Left ventricle myocardium superior (tissue), 1 donor: ENCODE data around the gene NHS. TPM values are rescaled to one million over a fixed set of nuclear protein-coding genes. Genes with fewer than 3 reads are reported as not detected.
A peak's percentile ranks its signal among the peaks of the same experiment; 100 is the strongest.
"Not testable (repeated sequence)": the region's sequence is repeated elsewhere in the genome, so short reads cannot be mapped to it uniquely, and the experiment has no call there.

Experiments
- ATAC-seq: fragments of 200-7000 bp; cut with Tn5 transposase; one replicate; pipeline ENCODE4 v1.9.1; 2020; ENCODE audit warnings: mild to moderate bottlenecking, moderate library complexity
- DNase-seq: peaks from one replicate; pipeline ENCODE4 v3.0.0-alpha.2; 2020
- intact Hi-C: fragments of 100-400 bp; cut with micrococcal nuclease; formaldehyde crosslinking; loops from one replicate; pipeline ENCODE4 v1.11.0; 2022
- total RNA-seq: library from RNA; stranded (reverse); fragmentation: NEBNext Ultra II Directional; extraction: Animal tissue kit (Norgen Biotek cat#: 25700); gene quantifications from one replicate; pipeline ENCODE4 v1.2.1, GENCODE V29; 2021
- donor health status: DM: no; HTN: yes; CAD: no; lungs with severe emphysema.

NHS gene
- total RNA-seq, 1 donor from 2014 or later = 1.9 TPM

DNA sequence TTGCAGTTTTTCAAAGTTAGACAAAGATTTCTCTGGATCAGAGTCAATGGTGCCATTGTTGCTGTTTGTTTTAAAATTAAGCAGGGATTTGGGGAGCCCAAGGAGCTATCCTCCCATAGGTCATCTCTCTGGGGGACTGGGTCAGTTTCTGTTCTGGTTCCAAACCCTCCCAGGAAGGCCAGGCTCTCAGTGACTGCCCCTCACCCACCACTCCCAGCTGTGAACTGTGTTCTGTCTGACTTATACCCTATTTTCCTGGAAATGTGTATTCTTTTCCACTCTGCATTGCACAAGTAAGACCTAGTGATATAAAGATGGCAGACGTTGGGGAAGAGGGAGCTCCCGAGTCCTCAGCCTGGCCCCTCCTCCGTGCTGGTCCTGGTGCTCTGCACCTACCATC, 65.8 kb downstream of the NHS start:
- intact Hi-C loops = no loop called here
- DNase-seq = no peak
- no peak for ATAC-seq

DNA sequence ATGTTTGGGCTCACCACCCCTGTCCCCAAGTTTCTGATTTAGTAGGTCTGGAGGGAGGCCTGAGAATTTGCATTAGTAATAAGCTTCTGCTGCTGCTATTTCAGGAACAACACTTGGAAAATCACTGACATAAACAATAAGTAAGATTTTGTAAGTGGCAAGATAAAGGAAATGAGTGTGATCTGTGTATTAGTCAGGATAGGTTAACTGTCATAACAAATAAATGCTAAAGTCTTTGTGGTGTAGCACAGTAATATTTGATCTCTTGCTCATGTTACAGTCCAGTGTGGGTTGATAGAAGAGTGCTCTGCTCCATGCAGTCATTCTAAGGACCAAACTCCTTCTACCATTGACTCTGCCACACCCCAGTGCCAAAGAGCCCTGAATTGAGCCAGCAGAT, 67.0 kb downstream of the NHS start:
- DNase-seq = no peak
- ATAC-seq = no peak
- intact Hi-C loops = no loop called here

DNA sequence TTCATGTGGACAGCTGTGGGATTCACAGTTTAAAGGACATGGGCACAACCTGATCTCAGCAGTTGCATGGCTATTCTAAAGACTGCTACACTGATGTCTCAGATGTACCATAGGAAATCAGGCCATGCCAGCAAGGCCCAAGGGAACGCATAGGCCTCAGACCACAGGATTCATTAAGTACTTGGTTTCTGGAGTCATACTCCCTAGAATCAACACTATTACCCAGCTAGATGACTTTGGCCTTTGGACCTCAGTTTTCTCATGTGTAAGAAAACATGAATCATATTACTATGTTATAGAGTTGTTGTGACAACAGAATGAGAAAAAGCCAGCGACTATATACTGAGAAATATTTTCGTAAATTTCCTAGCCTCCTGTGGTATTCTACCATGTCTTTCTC, 67.9 kb downstream of the NHS start:
- ATAC-seq = no peak

DNA sequence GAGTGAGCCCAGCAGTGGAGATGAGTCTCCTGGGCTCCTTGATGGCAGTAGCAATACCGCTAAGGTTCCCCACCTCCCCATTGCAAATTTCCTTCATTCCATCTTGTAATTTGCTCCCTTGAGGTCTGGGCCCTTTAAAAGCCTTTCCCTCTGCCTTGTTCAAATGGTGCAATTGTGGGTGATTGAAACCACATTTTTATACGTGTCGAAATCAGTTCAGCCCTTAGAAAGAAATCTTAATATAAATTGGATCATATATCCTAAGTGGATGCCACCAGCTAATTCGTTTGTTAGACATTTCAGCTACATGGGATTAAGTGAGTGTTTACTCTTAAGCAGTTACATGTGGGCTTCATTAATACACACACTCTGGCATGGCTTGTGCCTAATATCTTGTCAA, 68.6 kb downstream of the NHS start:
- DNase-seq (no peak), ATAC-seq (no peak)
- intact Hi-C loops = no loop called here

More for the DNA sequence above, 67.9 kb downstream of the NHS start:
- DNase-seq = no peak
- intact Hi-C loops = no loop called here

DNA sequence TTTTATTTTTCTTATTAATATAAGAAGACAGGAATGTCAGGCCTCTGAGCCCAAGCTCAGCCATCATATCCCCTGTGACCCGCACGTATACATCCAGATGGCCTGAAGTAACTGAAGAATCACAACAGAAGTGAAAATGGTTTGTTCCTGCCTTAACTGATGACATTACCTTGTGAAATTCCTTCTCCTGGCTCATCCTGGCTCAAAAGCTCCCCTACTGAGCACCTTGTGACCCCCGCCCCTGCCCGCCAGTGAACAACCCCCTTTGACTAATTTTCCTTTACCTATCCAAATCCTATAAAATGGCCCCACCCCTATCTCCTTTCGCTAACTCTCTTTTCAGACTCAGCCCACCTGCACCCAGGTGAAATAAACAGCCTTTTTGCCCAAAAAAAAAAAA, 71.3 kb downstream of the NHS start:
- intact Hi-C loops, ATAC-seq, DNase-seq: not testable (repeated sequence)

DNA sequence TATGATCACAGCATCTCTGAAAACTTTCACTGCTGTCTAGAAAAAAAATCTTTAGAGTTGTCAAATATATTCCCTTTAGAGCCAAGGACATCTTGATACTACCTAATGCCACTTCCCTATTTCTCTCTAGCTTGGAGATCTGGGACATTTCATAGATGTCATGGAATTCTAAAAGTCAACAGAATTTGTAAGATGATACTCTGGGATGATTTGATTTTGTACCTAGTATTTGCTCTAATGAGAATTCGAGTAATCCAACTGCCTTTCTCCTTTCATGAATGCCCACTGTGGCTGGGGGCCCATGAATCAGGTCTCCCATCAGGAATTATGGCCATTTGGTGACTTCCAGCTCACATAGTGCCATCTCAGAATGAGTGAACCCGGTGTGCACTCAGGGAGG, 73.2 kb downstream of the NHS start:
- intact Hi-C loops = no loop called here
- ATAC-seq (no peak), DNase-seq (no peak)

DNA sequence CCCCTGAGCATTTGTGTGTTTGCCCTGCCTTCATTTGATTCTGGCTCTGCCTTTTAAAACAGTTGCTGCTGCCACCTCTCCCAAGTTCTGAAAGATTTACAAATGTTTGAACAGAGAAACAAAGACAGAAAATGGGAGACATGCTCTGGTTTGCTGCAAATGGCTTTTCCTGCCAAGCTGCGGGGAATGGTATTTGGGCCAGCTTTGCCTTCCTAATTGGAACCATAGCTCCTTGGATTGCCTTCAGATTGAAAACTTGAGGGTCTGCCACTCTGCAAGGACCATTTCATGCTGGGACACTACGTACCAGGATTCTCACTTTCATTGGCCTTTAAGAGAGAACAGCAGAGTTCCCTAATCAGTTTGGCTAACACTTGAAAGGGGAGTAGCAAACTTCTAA, 74.9 kb downstream of the NHS start:
- DNase-seq (no peak), ATAC-seq (no peak)
- intact Hi-C loops = no loop called here

DNA sequence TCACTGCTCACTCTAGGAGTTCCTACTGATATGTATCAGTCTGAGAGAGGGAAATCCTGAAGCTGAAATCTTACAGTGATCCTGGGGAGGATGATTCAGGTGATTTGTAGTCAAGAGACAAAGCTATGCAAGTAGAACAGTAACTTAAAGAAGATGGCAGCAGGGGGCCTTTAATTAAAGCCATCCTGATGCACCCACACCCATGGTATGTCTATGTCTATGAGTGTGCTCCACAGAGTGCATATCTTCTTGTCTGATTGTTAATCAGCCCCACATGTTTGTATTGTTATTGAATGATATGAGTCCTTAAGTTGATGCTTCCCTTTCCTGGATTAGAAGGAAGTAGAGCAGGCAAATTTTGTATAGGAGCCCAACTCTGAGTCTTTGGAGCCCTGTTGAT, 78.8 kb downstream of the NHS start:
- DNase-seq (no peak), ATAC-seq (no peak)
- intact Hi-C loops = no loop called here

DNA sequence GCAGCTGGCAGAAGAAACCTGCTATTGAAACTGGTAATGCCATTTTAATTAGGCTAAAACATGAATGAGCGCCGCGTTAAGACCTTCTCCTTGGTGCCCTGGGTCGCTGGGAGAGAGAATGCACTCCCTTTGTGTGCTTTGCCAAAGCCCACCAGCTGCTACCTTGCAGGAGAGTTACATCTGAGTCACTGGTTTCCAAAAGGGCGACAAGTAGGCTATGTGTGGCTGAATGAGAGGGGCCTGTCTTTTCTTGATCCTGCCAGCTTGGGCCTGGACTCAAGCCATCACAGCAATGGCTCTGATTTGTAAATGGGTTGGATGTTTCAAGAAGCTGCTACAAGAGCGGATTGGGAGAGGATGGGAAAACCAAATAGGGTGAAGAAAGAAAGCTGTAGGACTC, 81.5 kb downstream of the NHS start:
- ATAC-seq (no peak), DNase-seq (no peak)
- intact Hi-C loops = no loop called here

DNA sequence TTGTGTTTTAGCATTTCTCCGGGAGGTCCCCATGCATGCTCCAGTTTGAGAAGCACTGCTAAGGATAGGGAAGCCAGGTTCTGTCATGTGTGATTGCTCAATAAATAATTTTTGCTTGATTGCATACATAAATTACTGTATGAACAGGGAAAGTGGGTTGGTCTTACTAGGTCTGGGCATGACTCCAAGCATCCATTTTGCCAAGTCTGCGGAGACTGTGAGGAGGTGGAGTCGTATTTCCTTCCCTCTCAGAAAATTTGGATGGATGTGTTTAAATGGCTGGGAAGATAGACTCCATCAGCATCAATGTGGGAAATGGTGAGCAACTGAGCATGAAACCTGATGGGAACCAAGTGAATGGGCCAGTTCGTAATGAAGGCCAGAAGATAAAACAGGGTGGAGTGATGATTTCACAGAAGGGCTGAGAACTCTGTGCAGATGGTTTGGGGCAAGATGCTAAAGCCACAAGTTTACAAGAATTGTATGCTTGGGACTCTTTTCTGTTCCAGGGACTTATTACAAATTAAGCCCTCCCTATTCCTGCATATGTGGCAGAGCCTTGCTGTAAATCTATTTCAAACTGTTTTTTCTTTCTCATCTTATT, 84.1 kb downstream of the NHS start:
- peak; percentile 59 for ATAC-seq
- intact Hi-C loops = no loop called here
- DNase-seq = peak; percentile 27

DNA sequence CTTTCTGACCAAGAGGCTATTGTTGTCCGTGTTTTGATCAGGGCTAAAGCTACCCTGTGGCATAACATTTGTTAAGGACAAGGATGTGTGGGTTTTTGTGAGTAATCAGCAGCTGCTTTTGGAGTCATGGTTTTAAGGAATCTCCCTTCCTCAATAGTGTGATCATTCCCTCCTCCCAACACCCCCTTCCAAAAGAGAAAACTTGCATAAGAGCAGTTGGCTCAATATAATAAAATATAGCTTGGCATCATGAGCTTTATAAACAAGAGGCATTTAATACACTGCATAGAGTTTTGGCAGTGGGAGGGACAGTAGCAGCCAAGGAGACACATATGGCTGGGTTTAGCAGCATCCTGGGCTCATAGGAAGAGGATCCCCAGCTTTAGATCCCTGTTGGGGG, 84.7 kb downstream of the NHS start:
- intact Hi-C loops = no loop called here
- no peak for ATAC-seq
- DNase-seq = no peak

DNA sequence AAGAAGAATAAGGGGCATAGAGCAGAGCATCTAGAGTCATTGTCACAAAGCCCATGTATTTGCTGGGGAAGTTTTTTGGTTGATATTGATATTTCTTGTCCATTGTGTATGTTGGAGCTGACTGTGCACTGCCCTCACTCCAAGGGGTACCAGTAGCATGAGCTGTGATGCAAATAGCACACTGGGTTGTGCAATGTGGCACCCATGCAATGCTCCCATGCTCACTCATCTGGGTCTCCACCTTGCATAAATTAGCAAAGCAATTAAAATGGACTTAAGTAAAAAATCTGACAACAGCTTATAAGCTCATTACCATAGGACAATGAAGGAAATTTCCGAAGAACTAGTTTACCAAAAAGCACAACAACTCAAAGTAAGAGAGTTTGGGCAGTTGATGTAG, 87.9 kb downstream of the NHS start:
- no peak for DNase-seq
- intact Hi-C loops = no loop called here
- no peak for ATAC-seq

DNA sequence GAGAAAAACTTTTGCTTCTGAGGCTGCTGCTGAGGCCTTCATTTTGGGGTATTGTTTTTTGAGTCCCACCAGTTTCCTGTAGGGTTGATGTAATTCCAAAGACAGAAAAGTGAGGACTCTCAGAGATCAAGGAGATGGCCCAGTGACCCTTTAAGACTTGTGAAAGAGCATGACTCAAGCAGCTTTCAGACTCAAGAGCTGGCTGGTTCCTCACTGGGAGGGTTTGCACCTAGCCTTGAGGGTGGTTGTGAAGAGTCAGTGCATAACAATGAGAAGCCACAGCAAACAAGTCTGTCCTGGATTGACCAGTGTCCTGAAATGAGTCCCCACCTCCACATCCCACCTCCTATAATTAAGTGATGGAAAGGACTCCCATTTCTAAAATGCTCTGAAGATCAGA, 89.2 kb downstream of the NHS start:
- ATAC-seq = no peak
- no peak for DNase-seq
- intact Hi-C loops = no loop called here

DNA sequence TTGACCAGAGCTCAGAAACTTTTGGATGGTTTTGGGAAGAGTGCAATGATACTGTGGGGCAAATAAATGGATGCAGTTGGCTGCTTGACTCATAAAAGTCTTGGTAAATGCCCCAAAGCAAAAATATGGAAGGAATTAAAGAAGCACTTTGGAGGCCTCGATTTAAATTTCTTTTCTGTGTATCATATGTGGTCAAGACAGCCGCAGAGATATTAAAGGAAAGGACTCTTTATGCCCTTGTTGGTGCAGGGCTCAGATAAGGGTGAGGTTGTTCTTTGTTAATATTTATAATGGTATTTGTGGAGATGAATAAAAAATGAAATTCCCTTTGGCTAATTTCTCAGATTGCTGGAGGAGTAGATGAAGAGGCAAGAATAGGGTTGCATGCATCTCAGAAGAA, 90.2 kb downstream of the NHS start:
- ATAC-seq (no peak), DNase-seq (no peak)
- intact Hi-C loops = no loop called here

DNA sequence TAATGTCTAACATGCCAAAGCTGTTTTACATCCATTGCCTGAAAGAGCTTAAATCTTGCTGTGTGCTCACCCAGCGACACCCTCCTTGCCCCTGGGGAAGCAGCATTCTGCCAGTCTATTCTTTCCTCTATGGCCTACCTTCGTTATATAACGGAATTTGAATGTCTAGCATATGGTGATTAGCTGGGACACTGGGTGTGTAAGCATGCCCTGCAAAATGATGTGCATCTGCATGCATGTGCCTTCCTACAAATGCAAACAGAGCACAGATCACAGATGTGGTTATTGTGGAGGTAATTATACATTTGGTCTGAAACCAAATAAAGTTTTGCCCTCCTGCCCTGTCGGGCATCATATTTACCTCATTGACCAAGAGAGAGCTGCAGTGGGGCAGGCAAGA, 90.8 kb downstream of the NHS start:
- DNase-seq (no peak), ATAC-seq (no peak)
- intact Hi-C loops = no loop called here

DNA sequence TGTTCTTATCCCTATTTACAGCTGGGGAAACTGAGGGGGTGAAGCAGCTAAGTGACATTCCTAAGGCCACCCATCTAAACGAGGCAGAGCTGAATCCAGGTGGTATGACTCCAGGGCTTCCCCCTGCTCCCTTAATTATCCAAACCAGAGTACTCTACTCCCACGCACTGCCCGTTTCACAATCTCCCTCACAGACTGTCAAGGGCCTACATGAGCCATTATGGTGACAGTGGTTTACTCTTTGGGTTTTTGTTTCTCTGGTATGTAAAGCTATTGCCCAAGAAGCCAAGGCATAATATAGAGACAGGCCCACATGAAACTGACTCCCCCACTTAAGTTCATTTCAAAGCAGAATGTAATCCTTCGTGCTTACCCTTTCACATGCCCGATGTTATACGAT, 95.1 kb downstream of the NHS start:
- ATAC-seq (no peak), DNase-seq (no peak)
- intact Hi-C loops = no loop called here

DNA sequence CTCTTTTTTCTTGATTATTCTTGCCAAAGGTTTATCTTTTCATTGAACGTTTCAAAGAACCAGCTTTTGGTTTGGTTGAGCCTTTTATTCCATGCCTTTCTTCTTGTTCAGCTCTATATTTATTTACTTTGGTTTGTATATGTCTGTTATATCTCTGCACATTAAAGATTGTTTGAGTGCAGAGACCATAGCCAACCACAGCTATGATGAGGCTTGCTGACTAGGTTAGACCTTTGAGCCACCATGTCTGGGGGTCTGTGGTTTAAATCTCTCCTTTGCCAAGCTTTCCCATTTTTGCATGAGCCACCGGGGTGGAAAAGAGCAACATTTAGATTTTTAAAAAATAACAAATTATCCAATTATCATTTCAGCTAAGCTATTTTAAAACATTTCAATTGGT, 96.1 kb downstream of the NHS start:
- DNase-seq (no peak), ATAC-seq (no peak)
- intact Hi-C loops = no loop called here

DNA sequence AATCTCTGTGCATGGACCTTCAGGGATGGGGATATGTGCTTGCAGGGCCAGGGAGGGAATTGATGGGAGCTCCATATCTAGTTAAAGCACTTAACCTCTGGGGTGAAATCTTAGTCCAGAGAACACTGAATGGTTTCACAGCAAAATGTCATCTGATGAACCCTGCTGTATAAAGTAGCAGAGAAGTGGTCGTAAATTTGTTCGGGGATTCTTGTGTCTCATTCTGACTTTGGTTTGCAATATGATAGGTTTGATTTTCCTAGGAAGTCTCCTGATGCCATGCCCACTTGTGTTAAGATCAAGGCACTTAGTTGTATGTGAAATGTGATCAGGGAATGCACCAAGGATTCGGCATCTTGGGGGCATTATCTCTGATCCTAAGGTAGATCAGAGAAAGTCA, 96.9 kb downstream of the NHS start:
- no peak for ATAC-seq
- intact Hi-C loops = no loop called here
- no peak for DNase-seq

DNA sequence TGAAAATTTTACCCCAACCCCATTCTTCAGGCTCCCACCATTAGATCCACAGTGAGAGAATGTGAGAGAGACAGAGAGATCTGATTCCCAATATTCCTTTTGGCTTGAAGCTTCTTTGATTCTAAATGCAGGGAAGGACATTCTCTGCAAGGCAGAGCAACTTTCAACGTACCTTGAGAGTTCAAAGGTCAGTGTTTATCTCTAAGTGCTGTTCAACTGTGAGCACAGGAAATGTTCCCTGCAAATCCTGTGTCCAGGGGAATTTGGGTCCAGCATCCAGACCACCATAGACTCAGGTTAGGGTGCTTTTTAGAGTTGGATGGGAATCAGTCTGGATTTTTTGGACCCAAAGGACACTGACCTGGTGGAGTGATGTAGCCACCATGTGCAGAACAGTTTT, 97.4 kb downstream of the NHS start:
- DNase-seq (no peak), ATAC-seq (no peak)
- intact Hi-C loops = no loop called here

DNA sequence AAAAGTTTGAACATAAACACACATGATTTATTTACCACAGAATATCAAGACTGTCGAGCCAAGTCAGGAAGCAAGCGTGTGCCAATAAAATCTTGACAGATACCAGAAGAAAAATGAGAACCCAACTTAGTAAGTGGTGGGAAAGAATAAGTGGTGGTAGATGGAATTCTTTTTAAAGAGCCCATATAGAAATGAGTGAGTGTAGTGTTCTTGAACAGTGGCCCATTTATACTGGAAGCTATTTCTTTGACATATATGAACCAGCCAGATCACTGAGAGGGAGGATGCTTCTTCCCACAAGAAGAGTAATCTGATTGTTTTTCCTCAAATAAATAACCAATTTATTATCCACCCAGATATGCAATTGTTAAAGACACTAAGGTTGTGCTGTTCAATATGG, 98.0 kb downstream of the NHS start:
- intact Hi-C loops = no loop called here
- ATAC-seq = no peak

DNA sequence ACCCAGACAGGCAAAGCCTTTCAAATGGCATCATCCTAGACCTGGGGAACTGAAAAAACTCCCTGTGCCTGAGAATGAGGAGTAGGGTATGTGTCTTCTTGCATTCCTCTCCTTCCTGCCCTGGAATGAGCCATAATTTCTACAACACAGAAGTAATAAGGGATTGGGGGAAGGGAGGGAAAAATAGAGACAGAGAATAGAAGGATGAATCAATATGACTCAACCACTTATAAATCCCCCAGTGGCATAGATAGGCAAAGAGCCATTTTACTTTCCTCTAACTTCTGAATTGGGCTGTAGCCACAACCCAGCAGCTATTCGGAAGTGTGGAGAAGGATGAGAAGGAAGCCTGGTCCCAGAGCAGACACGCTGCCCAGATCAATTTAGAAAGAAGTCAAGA, 99.9 kb downstream of the NHS start:
- no peak for DNase-seq
- intact Hi-C loops = no loop called here
- peak; percentile 25 for ATAC-seq

More for the DNA sequence above, 98.0 kb downstream of the NHS start:
- no peak for DNase-seq
